GM12873 (cell line): ENCODE data around the gene CRNKL1.

Experiments used
- TF ChIP-seq, protein P1 (sequence below): IDR thresholded peaks from 2 replicates; pipeline ENCODE4 v1.5.1; 2012; ENCODE audit warnings: low read depth, mild to moderate bottlenecking, moderate library complexity, low read length, control low read depth; ENCODE audit not compliant: insufficient read depth; ENCODE audit errors: missing control alignments

The CRNKL1 gene

DNA sequence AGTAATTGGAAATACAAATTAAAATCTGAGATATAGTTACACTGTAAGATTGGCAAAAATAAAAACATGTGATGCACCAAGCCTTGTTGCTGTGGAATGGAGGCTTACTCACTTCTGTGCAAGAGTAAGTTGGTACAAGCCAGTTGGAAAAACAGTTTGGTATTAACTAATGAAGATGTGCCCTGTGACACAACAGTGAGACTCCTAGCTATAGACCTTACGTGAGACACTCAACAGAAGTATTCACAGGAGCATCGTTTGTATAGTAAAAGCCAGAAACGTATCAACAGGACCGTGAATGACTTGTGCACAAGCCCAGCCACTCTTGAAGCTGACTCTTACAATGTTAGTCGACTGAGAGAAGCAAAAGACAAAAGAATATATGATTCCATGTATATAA lies 20.5 kb downstream of the CRNKL1 start:
- TF ChIP-seq, protein P1, sequence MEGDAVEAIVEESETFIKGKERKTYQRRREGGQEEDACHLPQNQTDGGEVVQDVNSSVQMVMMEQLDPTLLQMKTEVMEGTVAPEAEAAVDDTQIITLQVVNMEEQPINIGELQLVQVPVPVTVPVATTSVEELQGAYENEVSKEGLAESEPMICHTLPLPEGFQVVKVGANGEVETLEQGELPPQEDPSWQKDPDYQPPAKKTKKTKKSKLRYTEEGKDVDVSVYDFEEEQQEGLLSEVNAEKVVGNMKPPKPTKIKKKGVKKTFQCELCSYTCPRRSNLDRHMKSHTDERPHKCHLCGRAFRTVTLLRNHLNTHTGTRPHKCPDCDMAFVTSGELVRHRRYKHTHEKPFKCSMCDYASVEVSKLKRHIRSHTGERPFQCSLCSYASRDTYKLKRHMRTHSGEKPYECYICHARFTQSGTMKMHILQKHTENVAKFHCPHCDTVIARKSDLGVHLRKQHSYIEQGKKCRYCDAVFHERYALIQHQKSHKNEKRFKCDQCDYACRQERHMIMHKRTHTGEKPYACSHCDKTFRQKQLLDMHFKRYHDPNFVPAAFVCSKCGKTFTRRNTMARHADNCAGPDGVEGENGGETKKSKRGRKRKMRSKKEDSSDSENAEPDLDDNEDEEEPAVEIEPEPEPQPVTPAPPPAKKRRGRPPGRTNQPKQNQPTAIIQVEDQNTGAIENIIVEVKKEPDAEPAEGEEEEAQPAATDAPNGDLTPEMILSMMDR: no peak

DNA sequence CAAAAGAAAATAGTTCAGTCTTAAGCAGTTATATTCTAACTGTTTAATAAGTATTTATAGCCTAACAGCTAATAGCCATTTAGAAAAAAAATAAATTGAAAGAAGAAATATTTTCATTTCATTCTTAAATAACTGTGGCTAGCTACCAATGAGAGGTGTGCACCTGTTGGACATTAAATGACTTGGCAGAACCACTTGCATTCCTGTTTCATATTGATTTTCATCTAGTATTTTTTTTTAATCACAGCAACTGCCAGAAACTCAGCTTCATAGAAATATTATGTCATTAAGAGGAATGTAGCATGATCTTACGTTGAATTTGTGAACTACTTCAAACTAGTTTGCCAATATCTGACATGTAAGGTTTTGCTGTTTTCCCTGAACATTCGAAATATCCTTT lies 25.0 kb downstream of the CRNKL1 start:
- TF ChIP-seq, protein P1: no peak

DNA sequence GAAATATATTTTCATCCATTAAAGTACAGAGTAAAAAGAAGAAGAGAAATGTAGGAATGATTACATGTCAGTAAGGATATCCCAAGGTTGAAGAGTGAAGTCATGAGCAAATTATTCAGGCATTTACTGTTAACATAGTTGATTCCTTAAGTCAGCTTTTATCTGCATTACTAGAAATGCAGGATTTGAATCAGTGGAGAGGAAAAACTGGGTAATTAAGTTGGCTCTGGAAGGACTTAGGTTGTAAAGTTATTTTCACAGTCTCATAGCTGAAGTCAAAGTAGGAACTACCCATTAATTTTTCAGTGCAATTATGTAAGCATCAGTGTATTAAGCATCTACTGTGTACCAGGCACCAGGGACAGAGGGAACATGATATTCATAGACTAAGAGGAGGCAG lies 27.3 kb downstream of the CRNKL1 start:
- TF ChIP-seq, protein P1: no peak

DNA sequence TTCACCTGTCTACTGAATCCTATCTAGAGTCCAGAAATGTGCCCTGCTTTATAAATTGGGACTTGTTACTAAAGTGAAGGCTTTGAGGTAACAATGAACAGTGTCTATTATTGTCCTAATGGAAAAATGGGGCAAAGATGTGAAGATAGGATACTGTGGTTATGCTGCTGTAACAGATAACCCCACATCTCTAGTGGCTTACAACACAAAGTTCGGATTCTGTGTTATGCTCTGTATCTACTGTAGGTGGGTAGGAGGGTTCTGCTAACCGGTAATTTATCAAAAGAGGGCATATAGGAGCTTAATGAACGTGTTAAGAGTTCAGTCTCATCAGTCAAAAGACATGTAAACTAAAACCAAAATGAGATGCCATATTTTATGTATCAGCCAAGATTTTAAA lies 28.9 kb downstream of the CRNKL1 start:
- TF ChIP-seq, protein P1: no peak

DNA sequence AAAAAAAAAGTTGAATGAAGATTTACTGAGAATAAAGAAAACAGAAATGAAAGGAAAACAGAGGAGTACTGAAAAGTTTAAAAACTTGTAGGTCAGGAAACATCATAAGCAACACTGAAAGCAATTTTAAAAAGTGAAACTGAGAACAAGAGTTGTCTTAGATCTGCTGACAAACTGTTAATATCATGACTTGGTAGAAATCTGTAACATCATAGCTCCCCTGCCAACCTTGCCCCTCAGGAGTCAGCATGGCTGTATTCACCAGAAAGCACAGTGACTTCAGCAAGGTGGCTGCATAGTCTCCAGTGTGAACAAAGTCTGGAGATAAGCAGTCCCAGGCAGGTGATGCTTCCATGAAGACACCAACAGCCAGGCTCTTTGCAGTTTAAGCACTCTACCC lies 29.8 kb downstream of the CRNKL1 start:
- TF ChIP-seq, protein P1: no peak

DNA sequence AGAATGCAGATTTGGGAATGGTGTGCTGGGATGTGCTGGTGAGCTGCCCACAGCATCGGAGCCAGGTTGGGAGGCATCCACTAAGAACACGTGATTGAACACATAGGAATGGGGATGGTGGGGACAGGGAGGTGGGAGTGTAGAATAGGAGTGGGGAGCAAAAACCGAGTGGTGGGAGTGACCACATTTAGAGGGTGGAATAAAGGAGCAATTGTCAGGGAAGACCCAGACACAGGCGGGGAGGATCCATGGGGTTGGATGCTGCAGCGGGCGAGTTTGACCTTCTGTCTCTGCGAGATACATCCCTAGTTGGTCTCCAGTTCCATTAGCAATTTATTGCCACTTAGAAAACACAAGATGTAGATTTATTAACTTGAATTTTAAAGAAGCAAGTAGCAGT lies 30.4 kb downstream of the CRNKL1 start:
- TF ChIP-seq, protein P1: no peak

- TF ChIP-seq, protein P1: no peak
Observed at GRCh38 chr20:20020908-20021307, 31.4 kb downstream of the CRNKL1 start.
